PC-9 (cell line): ENCODE measurements around the gene VPS13D. TPM values are rescaled to one million over a fixed set of nuclear protein-coding genes. Genes with fewer than 3 reads are reported as not detected.

Experiments used
- BruUV-seq: library from RNA; stranded (reverse); fragments of 400-500 nt; replicated peaks from 2 replicates; lab custom pipeline; 2021; lab: Mats Ljungman, UMichigan
- CTCF ChIA-PET: fragments of 300-600 bp; sonication (Branson Sonifier 250); formaldehyde crosslinking; loops from one replicate; lab custom pipeline; 2022; ENCODE audit warnings: antibody characterized with exemption; lab: Charles Lee
- POLR2A ChIA-PET: fragments of 300-600 bp; sonication (Branson Sonifier 250); formaldehyde crosslinking; loops from one replicate; lab custom pipeline; 2022; ENCODE audit warnings: antibody characterized with exemption; ENCODE audit not compliant: unreplicated experiment; lab: Charles Lee
- DNase-seq, 2 experiments: peaks; one replicate each; pipeline versions ENCODE4 v3.0.0 to v3.0.0-alpha.2; 2015 to 2022; ENCODE audit warnings: mixed read lengths in 1 of 2
- H2AFZ ChIP-seq: fragments of 200-600 bp; sonication (generic); 2 replicates; pipeline ENCODE4 v1.8.1; 2017; ENCODE audit warnings: antibody characterized with exemption
- H3F3A ChIP-seq: fragments of 200-600 bp; sonication (generic); 2 replicates; pipeline ENCODE4 v1.8.1; 2017; ENCODE audit warnings: antibody characterized with exemption, mild to moderate bottlenecking, low read depth; ENCODE audit not compliant: insufficient read depth
- H3K27ac ChIP-seq: fragments of 200-600 bp; sonication (generic); 2 replicates; pipeline ENCODE4 v1.6.1; 2016; ENCODE audit warnings: mixed run types
- H3K27me3 ChIP-seq: fragments of 200-600 bp; sonication (generic); 2 replicates; pipeline ENCODE4 v1.6.1; 2016; ENCODE audit warnings: low read depth, mixed run types; ENCODE audit not compliant: insufficient read depth
- H3K36me3 ChIP-seq: fragments of 200-600 bp; sonication (generic); 2 replicates; pipeline ENCODE4 v1.6.1; 2016; ENCODE audit warnings: low read depth, mixed run types
- H3K4me1 ChIP-seq: fragments of 200-600 bp; sonication (generic); replicated peaks from 2 replicates; pipeline ENCODE4 v1.6.1; 2016; ENCODE audit warnings: mixed run types; ENCODE audit not compliant: insufficient read depth
- H3K4me2 ChIP-seq: fragments of 200-600 bp; sonication (generic); 2 replicates; pipeline ENCODE4 v1.6.1; 2017; ENCODE audit warnings: mixed run types
- H3K4me3 ChIP-seq: fragments of 200-600 bp; sonication (generic); 2 replicates; pipeline ENCODE4 v1.6.1; 2016; ENCODE audit warnings: mixed run types
- H3K79me2 ChIP-seq: fragments of 200-600 bp; sonication (generic); 2 replicates; pipeline ENCODE4 v1.6.1; 2017; ENCODE audit warnings: low read depth, mixed run types
- H3K9me2 ChIP-seq: fragments of 200-600 bp; sonication (generic); 2 replicates; pipeline ENCODE4 v1.8.1; 2017; ENCODE audit warnings: mild to moderate bottlenecking; ENCODE audit not compliant: insufficient read depth
- H3K9me3 ChIP-seq: fragments of 200-600 bp; sonication (generic); 2 replicates; pipeline ENCODE4 v1.8.1; 2016; ENCODE audit warnings: low read depth; ENCODE audit not compliant: insufficient read depth
- H4K20me1 ChIP-seq: fragments of 200-600 bp; sonication (generic); 2 replicates; pipeline ENCODE4 v1.8.1; 2017; ENCODE audit not compliant: insufficient read depth
- CTCF ChIP-seq: fragments of 200-600 bp; sonication (generic); conservative IDR thresholded peaks from 2 replicates; pipeline ENCODE4 v1.6.1; 2017; ENCODE audit warnings: mixed run types, antibody characterized with exemption, mild to moderate bottlenecking, moderate library complexity
- EZH2 ChIP-seq: fragments of 200-600 bp; sonication (generic); IDR thresholded peaks from 2 replicates; pipeline ENCODE4 v1.8.0; 2017; ENCODE audit warnings: antibody characterized with exemption, low read depth
- intact Hi-C: fragments of 100-400 bp; cut with micrococcal nuclease; formaldehyde crosslinking; loops from one replicate; pipeline ENCODE4 v1.10.0; 2022; ENCODE audit not compliant: unreplicated experiment
- total RNA-seq: library from RNA; stranded (reverse); gene quantifications from 2 replicates; pipeline ENCODE4 v1.2.3, GENCODE V29; 2021

Gene VPS13D
- total RNA-seq, 1 experiment from 2014 or later: 36.2 TPM

GRCh38 chr1:12544357-12544756 is 314.5 kb downstream of the VPS13D start:
- CTCF ChIA-PET: no interaction called here
- no peak overlapping the region for H2AFZ ChIP-seq
- H3K27ac ChIP-seq: no peak overlapping the region
- H3F3A ChIP-seq: peaks cover 4% of the 10 kb centered on the region; the same call in 1 of the 2 replicates
- no peaks in the 10 kb centered on the region for H4K20me1 ChIP-seq
- no peaks in the 10 kb centered on the region for H3K79me2 ChIP-seq
- H3K4me2 ChIP-seq: no peak overlapping the region
- POLR2A ChIA-PET: no interaction called here
- peaks cover 7% of the 10 kb centered on the region for H3K4me1 ChIP-seq
- no peaks in the 10 kb centered on the region for H3K9me3 ChIP-seq
- H3K36me3 ChIP-seq: no peaks in the 10 kb centered on the region
- no peak overlapping the region for H3K4me3 ChIP-seq
- BruUV-seq: no TSS peak
- no peak for DNase-seq
- H3K9me2 ChIP-seq: no peaks in the 10 kb centered on the region
- H3K27me3 ChIP-seq: no peaks in the 10 kb centered on the region
- intact Hi-C loops: no loop called here
- TF ChIP-seq EZH2 (no peak), CTCF (no peak)

GRCh38 chr1:12544992-12545391 is 315.2 kb downstream of the VPS13D start:
- H3K4me3 ChIP-seq: no peak overlapping the region
- H3K9me3 ChIP-seq: no peaks in the 10 kb centered on the region
- POLR2A ChIA-PET: no interaction called here
- H3F3A ChIP-seq: peaks cover 8% of the 10 kb centered on the region
- no peaks in the 10 kb centered on the region for H3K36me3 ChIP-seq
- H3K79me2 ChIP-seq: no peaks in the 10 kb centered on the region
- BruUV-seq: no TSS peak
- peaks cover 13% of the 10 kb centered on the region for H3K4me1 ChIP-seq
- no peak overlapping the region for H3K27ac ChIP-seq
- CTCF ChIA-PET: no interaction called here
- H4K20me1 ChIP-seq: no peaks in the 10 kb centered on the region
- no peak overlapping the region for H3K4me2 ChIP-seq
- intact Hi-C loops: no loop called here
- DNase-seq: no peak
- H2AFZ ChIP-seq: no peak overlapping the region
- H3K27me3 ChIP-seq: no peaks in the 10 kb centered on the region
- no peak for TF ChIP-seq EZH2
- no peak for TF ChIP-seq CTCF
- no peaks in the 10 kb centered on the region for H3K9me2 ChIP-seq

GRCh38 chr1:12546771-12547585 is 317.1 kb downstream of the VPS13D start:
- Histone ChIP-seq H3K27me3 (no peaks in the 10 kb centered on the region), H4K20me1 (no peaks in the 10 kb centered on the region), H3K79me2 (no peaks in the 10 kb centered on the region), H3K27ac (no peak overlapping the region), H3K9me2 (no peaks in the 10 kb centered on the region), H3K4me3 (no peak overlapping the region), H3K9me3 (no peaks in the 10 kb centered on the region), H3K36me3 (no peaks in the 10 kb centered on the region), H3F3A (peaks cover 18% of the 10 kb centered on the region), H3K4me2 (no peak overlapping the region), H3K4me1 (peaks cover 22% of the 10 kb centered on the region), H2AFZ (no peak overlapping the region)
- no peak for DNase-seq
- BruUV-seq: no TSS peak
- POLR2A ChIA-PET: no interaction called here
- CTCF ChIA-PET: no interaction called here
- intact Hi-C loops: no loop called here
- no peak for TF ChIP-seq CTCF
- TF ChIP-seq EZH2: no peak
